Suppressor macrophage (primary cell): ENCODE measurements around the gene PRUNE1.

ENCODE experiments used
- DNase-seq, 4 experiments: peaks; one replicate each; pipeline ENCODE4 v3.0.0-alpha.2; 2020 to 2022

Gene PRUNE1

GRCh38 chr1:151006327-151007052, 1.8 kb upstream of the PRUNE1 start, which contains the start of gene MINDY1:
MINDY1 (minus strand) TSS chr1:151006902; CDS start chr1:151002617, 4,285 bp downstream.
- DNase-seq, result peak; percentile 72 to 84 (median 83)

- no peak for DNase-seq
Measured at GRCh38 chr1:151007853-151008243, 401 bp upstream of the PRUNE1 start.

GRCh38 chr1:151009206-151009587, 948 bp downstream of the PRUNE1 start:
- no peak for DNase-seq

- DNase-seq, result no peak
Measured at GRCh38 chr1:151009674-151010345, 1.6 kb downstream of the PRUNE1 start.

GRCh38 chr1:151010346-151010726, 2.1 kb downstream of the PRUNE1 start:
- no peak for DNase-seq

GRCh38 chr1:151011154-151011850, 3.1 kb downstream of the PRUNE1 start:
- DNase-seq, result peak in 2 of 4 experiments; percentile 23 to 33

- DNase-seq, result no peak
Measured at GRCh38 chr1:151012684-151013471, 4.6 kb downstream of the PRUNE1 start.

GRCh38 chr1:151013518-151013917, 5.3 kb downstream of the PRUNE1 start:
- no peak for DNase-seq

- DNase-seq, result peak; percentile 83 to 92 (median 86)
Measured at GRCh38 chr1:151024540-151025146, 16.4 kb downstream of the PRUNE1 start.

GRCh38 chr1:151026460-151026859, 18.2 kb downstream of the PRUNE1 start:
- DNase-seq, result no peak

- no peak for DNase-seq
Measured at GRCh38 chr1:151032164-151032563, 23.9 kb downstream of the PRUNE1 start.

- no peak for DNase-seq
Measured at GRCh38 chr1:151035167-151035566, 26.9 kb downstream of the PRUNE1 start.

- DNase-seq, result no peak
Measured at GRCh38 chr1:151036356-151036755, 28.1 kb downstream of the PRUNE1 start, which contains the start of gene BNIPL. BNIPL (plus strand) TSS chr1:151036586; CDS start chr1:151036726, 140 bp downstream.

- DNase-seq, result no peak
Measured at GRCh38 chr1:151037032-151037431, 28.8 kb downstream of the PRUNE1 start.

- DNase-seq, result no peak
Measured at GRCh38 chr1:151039521-151039920, 31.3 kb downstream of the PRUNE1 start.

- no peak for DNase-seq
Measured at GRCh38 chr1:151043163-151043562, 34.9 kb downstream of the PRUNE1 start.

GRCh38 chr1:151047591-151047924, 39.3 kb downstream of the PRUNE1 start, which contains the start of gene C1orf56:
C1orf56 (plus strand) TSS chr1:151047751; CDS start chr1:151047848, 97 bp downstream.
- DNase-seq, result peak; percentile 23 to 69 (median 34)

- peak; percentile 50 to 70 (median 60) for DNase-seq
Measured at GRCh38 chr1:151047925-151048644, 39.8 kb downstream of the PRUNE1 start.

GRCh38 chr1:151048645-151049032, 40.4 kb downstream of the PRUNE1 start:
- no peak for DNase-seq

- no peak for DNase-seq
Measured at GRCh38 chr1:151049458-151049857, 41.2 kb downstream of the PRUNE1 start.

- no peak for DNase-seq
Measured at GRCh38 chr1:151050051-151050688, 41.9 kb downstream of the PRUNE1 start.
